PC-3 (cell line): ENCODE data around the gene NOP10.

Experiments used
- CTCF ChIP-seq: fragments of 300-600 bp; sonication (generic); conservative IDR thresholded peaks from 2 replicates; pipeline ENCODE4 v1.5.1; 2017; ENCODE audit warnings: antibody characterized with exemption, low read depth, mild to moderate bottlenecking, low read length
- EZH2 ChIP-seq: fragments of 300-600 bp; sonication (generic); IDR thresholded peaks from one replicate; pipeline ENCODE4 v1.6.1; 2017; ENCODE audit warnings: antibody characterized with exemption, mild to moderate bottlenecking, low read length; ENCODE audit not compliant: unreplicated experiment
- EZH2phosphoT487 ChIP-seq: fragments of 300-600 bp; sonication (generic); IDR thresholded peaks from 2 replicates; pipeline ENCODE4 v1.6.1; 2018; ENCODE audit warnings: mild to moderate bottlenecking, antibody characterized with exemption, low read length, borderline replicate concordance

DNA sequence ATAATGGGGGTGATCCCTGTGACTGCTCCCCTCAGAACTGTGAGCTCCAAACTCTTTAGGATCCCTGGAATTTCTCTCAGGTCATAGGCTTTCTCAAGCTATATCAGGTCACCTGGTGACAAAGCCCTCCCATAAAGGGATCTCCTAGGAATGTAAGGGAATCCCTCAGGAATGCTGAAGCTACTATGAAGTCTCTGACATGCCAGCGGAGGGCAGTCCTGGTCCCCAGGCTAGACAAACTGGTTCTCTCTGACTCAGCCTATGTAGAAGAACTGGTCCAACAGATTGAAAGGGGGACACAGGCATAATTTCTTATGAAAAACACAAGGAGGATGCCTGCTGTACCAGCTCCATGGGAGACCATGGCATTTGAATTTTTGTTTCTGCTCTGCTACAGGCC, 17.4 kb upstream of the NOP10 start:
- TF ChIP-seq CTCF (peak; percentile 34), EZH2phosphoT487 (no peak), EZH2 (no peak)
